HG03378 (cell line): ENCODE measurements around the gene TFAM.

Experiments used
- ATAC-seq: cut with Tn5 transposase; IDR thresholded peaks from one replicate; pipeline ENCODE4 v1.9.1; 2021; ENCODE audit warnings: mild to moderate bottlenecking, moderate library complexity; ENCODE audit not compliant: unreplicated experiment

TFAM gene

GRCh38 chr10:58384999-58385783 lies at the start of gene TFAM:
Gene TFAM, plus strand, starts transcription at chr10:58385410. Its CDS starts 138 bp downstream, at chr10:58385548.
- ATAC-seq = peak; percentile 77

GRCh38 chr10:58336242-58336641 lies 49.0 kb upstream of the TFAM start:
- ATAC-seq = no peak

GRCh38 chr10:58341422-58341821 lies 43.8 kb upstream of the TFAM start:
- ATAC-seq = no peak

- no peak for ATAC-seq
Observed at GRCh38 chr10:58341947-58342346, 43.3 kb upstream of the TFAM start.

GRCh38 chr10:58347967-58348366 lies 37.2 kb upstream of the TFAM start:
- ATAC-seq = no peak

GRCh38 chr10:58348571-58349033 lies 36.6 kb upstream of the TFAM start:
- no peak for ATAC-seq

- ATAC-seq = no peak
Observed at GRCh38 chr10:58350023-58350422, 35.2 kb upstream of the TFAM start.

- no peak for ATAC-seq
Observed at GRCh38 chr10:58350619-58351323, 34.4 kb upstream of the TFAM start.

- no peak for ATAC-seq
Observed at GRCh38 chr10:58351616-58352578, 33.3 kb upstream of the TFAM start.

GRCh38 chr10:58352956-58353610 lies 32.1 kb upstream of the TFAM start:
- ATAC-seq = no peak

- no peak for ATAC-seq
Observed at GRCh38 chr10:58356756-58357155, 28.5 kb upstream of the TFAM start.

- no peak for ATAC-seq
Observed at GRCh38 chr10:58358314-58358933, 26.8 kb upstream of the TFAM start.

- ATAC-seq = no peak
Observed at GRCh38 chr10:58358947-58359346, 26.3 kb upstream of the TFAM start.

GRCh38 chr10:58359541-58359940 lies 25.7 kb upstream of the TFAM start:
- no peak for ATAC-seq

GRCh38 chr10:58360412-58361004 lies 24.7 kb upstream of the TFAM start:
- no peak for ATAC-seq

- no peak for ATAC-seq
Observed at GRCh38 chr10:58361353-58361752, 23.9 kb upstream of the TFAM start.

GRCh38 chr10:58362027-58362789 lies 23.0 kb upstream of the TFAM start:
- no peak for ATAC-seq

GRCh38 chr10:58367069-58367468 lies 18.1 kb upstream of the TFAM start:
- no peak for ATAC-seq

- no peak for ATAC-seq
Observed at GRCh38 chr10:58371473-58371872, 13.7 kb upstream of the TFAM start.
